Measurements from ENCODE around the gene ADCY9. TPM values are rescaled to one million over a fixed set of nuclear protein-coding genes. Genes with fewer than 3 reads are reported as not detected.

ADCY9 gene
- total RNA-seq, 1 donor from 2014 or later: 1.3 TPM

DNA sequence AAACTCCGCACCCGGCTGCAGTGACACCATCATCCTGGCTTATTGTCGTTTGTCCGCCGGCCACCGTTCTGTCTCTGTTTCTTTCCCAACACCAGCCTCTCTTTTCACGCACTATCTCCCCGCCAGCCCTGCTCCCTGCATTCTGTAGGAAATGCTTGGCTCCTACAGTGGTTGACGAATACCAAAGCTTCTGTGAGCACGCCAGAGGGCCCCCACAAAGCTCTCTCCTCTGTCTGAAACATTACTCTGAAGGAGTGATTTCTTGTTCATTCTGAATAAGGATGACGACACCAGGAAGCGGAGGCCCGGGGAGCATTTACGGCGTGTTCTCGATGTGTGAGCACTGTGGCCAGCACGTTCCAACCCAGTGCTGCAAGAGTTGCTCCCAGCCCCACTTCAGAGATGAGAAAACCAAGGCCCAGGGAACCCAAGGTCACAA is 58.8 kb downstream of the ADCY9 start:
- Mint-ChIP-seq H3K27me3 (no peaks in the 10 kb centered on the region), H3K4me3 (no peak overlapping the region), H3K4me1 (no peaks in the 10 kb centered on the region), H3K9me3 (peaks cover 17% of the 10 kb centered on the region), H3K36me3 (ENCODE audit: low read depth) (peaks cover 2% of the 10 kb centered on the region), H3K27ac (no peak overlapping the region)
- TF ChIP-seq CTCF (IDR thresholded peaks at IDR 0.05): no peak
- POLR2A ChIA-PET: no interaction called here
- intact Hi-C loops (cut with micrococcal nuclease): no loop called here
- no peak for ATAC-seq (ENCODE audit: low read depth)
- CTCF ChIA-PET: no interaction called here
- DNase-seq: no peak

GRCh38 chr16:4056161-4057105 is 59.8 kb downstream of the ADCY9 start:
- no peaks in the 10 kb centered on the region for H3K27me3 Mint-ChIP-seq
- intact Hi-C loops (cut with micrococcal nuclease): no loop called here
- ATAC-seq (ENCODE audit: low read depth) (no peak), DNase-seq (no peak)
- peaks cover 11% of the 10 kb centered on the region for H3K9me3 Mint-ChIP-seq
- ChIA-PET CTCF (no interaction called here), POLR2A (no interaction called here)
- TF ChIP-seq CTCF (IDR thresholded peaks at IDR 0.05): no peak
- H3K27ac Mint-ChIP-seq: no peak overlapping the region
- H3K4me3 Mint-ChIP-seq: no peak overlapping the region
- H3K36me3 Mint-ChIP-seq (ENCODE audit: low read depth): no peaks in the 10 kb centered on the region
- H3K4me1 Mint-ChIP-seq: no peaks in the 10 kb centered on the region

- H3K36me3 Mint-ChIP-seq (ENCODE audit: low read depth): no peaks in the 10 kb centered on the region
- no peak for TF ChIP-seq CTCF (IDR thresholded peaks at IDR 0.05)
- H3K27ac Mint-ChIP-seq: no peak overlapping the region
Measured at GRCh38 chr16:4055748-4056147, 60.5 kb downstream of the ADCY9 start.

GRCh38 chr16:4053301-4053845 is 62.9 kb downstream of the ADCY9 start:
- Mint-ChIP-seq H3K36me3 (ENCODE audit: low read depth) (no peaks in the 10 kb centered on the region), H3K27ac (no peak overlapping the region), H3K9me3 (no peaks in the 10 kb centered on the region), H3K4me3 (no peak overlapping the region), H3K27me3 (peaks cover 2% of the 10 kb centered on the region), H3K4me1 (no peaks in the 10 kb centered on the region)
- DNase-seq (no peak), ATAC-seq (ENCODE audit: low read depth) (no peak)
- ChIA-PET CTCF (no interaction called here), POLR2A (no interaction called here)
- intact Hi-C loops (cut with micrococcal nuclease): no loop called here
- no peak for TF ChIP-seq CTCF (IDR thresholded peaks at IDR 0.05)

More at GRCh38 chr16:4055748-4056147, 60.5 kb downstream of the ADCY9 start:
- ChIA-PET CTCF (no interaction called here), POLR2A (no interaction called here)
- Mint-ChIP-seq H3K4me1 (no peaks in the 10 kb centered on the region), H3K27me3 (no peaks in the 10 kb centered on the region), H3K9me3 (peaks cover 4% of the 10 kb centered on the region), H3K4me3 (no peak overlapping the region)
- intact Hi-C loops (cut with micrococcal nuclease): no loop called here
- DNase-seq: no peak
- no peak for ATAC-seq (ENCODE audit: low read depth)

DNA sequence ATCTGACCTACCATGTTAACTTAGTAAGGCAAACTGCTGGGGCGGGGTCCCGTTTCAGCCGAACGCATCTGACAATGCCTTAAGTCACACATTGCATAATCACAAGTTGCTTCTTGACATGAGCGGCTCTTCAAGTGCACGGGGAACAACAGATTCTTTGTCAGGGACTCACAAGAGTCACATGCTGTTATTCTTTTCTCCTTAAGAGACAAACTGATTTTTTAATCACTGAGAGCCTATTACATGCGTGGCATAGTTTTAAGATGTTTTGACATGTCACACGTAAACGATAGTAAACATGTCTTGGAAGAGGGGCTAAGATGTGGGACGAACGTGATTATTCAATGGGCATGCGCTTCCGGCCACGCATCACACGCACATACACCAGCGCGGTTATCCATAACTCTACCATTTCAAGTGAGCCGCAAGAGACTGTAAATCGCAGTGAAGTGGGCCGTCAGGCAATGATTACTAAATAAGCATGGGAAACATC is 63.4 kb downstream of the ADCY9 start:
- Mint-ChIP-seq H3K27ac (no peak overlapping the region), H3K36me3 (ENCODE audit: low read depth) (no peaks in the 10 kb centered on the region), H3K27me3 (peaks cover 2% of the 10 kb centered on the region), H3K4me3 (no peak overlapping the region), H3K9me3 (no peaks in the 10 kb centered on the region), H3K4me1 (no peaks in the 10 kb centered on the region)
- no peak for TF ChIP-seq CTCF (IDR thresholded peaks at IDR 0.05)
- no peak for DNase-seq
- POLR2A ChIA-PET: no interaction called here
- intact Hi-C loops (cut with micrococcal nuclease): no loop called here
- no peak for ATAC-seq (ENCODE audit: low read depth)
- CTCF ChIA-PET: no interaction called here

Data from activated B cell treated with CpG ODN at 0.5 μM for 24 hours (primary cell).